HEK293 (cell line): Measurements from ENCODE around the gene SPINT2.

Experiments used
- AEBP2 ChIP-seq: fragments of 450-650 bp; formaldehyde crosslinking; IDR thresholded peaks from 2 replicates; pipeline ENCODE4 v1.5.1; 2016; ENCODE audit warnings: missing biosample characterization, missing genetic modification characterization, borderline replicate concordance
- EGR2 ChIP-seq: fragments of 450-650 bp; formaldehyde crosslinking; IDR thresholded peaks from 2 replicates; pipeline ENCODE4 v1.5.1; 2016; ENCODE audit warnings: low read depth, missing biosample characterization, missing genetic modification characterization
- KLF7 ChIP-seq: fragments of 450-650 bp; formaldehyde crosslinking; IDR thresholded peaks from 2 replicates; pipeline ENCODE4 v1.5.1; 2016; ENCODE audit warnings: missing biosample characterization, missing genetic modification characterization, borderline replicate concordance
- KLF9 ChIP-seq: fragments of 450-650 bp; formaldehyde crosslinking; IDR thresholded peaks from 2 replicates; pipeline ENCODE4 v1.5.1; 2016; ENCODE audit warnings: missing biosample characterization, missing genetic modification characterization, low read depth
- MZF1 ChIP-seq: fragments of 450-650 bp; formaldehyde crosslinking; IDR thresholded peaks from 2 replicates; pipeline ENCODE4 v1.5.1; 2017; ENCODE audit warnings: missing biosample characterization, missing genetic modification characterization, borderline replicate concordance
- PRDM4 ChIP-seq: fragments of 450-650 bp; formaldehyde crosslinking; IDR thresholded peaks from 2 replicates; pipeline ENCODE4 v1.5.1; 2017; ENCODE audit warnings: missing biosample characterization, missing genetic modification characterization
- SALL2 ChIP-seq: fragments of 450-650 bp; formaldehyde crosslinking; IDR thresholded peaks from 2 replicates; pipeline ENCODE4 v1.5.0; 2017; ENCODE audit warnings: missing biosample characterization, mild to moderate bottlenecking, missing genetic modification characterization, borderline replicate concordance
- TSHZ1 ChIP-seq: fragments of 450-650 bp; formaldehyde crosslinking; IDR thresholded peaks from 2 replicates; pipeline ENCODE4 v1.5.1; 2016; ENCODE audit warnings: missing biosample characterization, missing genetic modification characterization, borderline replicate concordance
- YY1 ChIP-seq: fragments of 450-650 bp; formaldehyde crosslinking; IDR thresholded peaks from 2 replicates; pipeline ENCODE4 v1.5.1; 2018; ENCODE audit warnings: missing biosample characterization, missing genetic modification characterization
- ZBTB8A ChIP-seq: fragments of 450-650 bp; formaldehyde crosslinking; IDR thresholded peaks from 2 replicates; pipeline ENCODE4 v1.5.1; 2016; ENCODE audit warnings: missing biosample characterization, missing genetic modification characterization
- ZFHX2 ChIP-seq: fragments of 450-650 bp; formaldehyde crosslinking; conservative IDR thresholded peaks from 2 replicates; pipeline ENCODE4 v1.5.1; 2016; ENCODE audit warnings: missing biosample characterization, missing genetic modification characterization
- ZNF112 ChIP-seq: fragments of 450-650 bp; formaldehyde crosslinking; IDR thresholded peaks from 2 replicates; pipeline ENCODE4 v1.5.0; 2017; ENCODE audit warnings: missing biosample characterization, missing genetic modification characterization
- ZNF214 ChIP-seq: fragments of 450-650 bp; formaldehyde crosslinking; IDR thresholded peaks from 2 replicates; pipeline ENCODE4 v1.5.1; 2017; ENCODE audit warnings: missing biosample characterization, mild to moderate bottlenecking, missing genetic modification characterization, borderline replicate concordance
- ZNF23 ChIP-seq: fragments of 450-650 bp; formaldehyde crosslinking; IDR thresholded peaks from 2 replicates; pipeline ENCODE4 v1.5.1; 2016; ENCODE audit warnings: missing biosample characterization, missing genetic modification characterization, borderline replicate concordance
- ZNF354C ChIP-seq: fragments of 450-650 bp; formaldehyde crosslinking; IDR thresholded peaks from 2 replicates; pipeline ENCODE4 v1.5.1; 2016; ENCODE audit warnings: missing biosample characterization, missing genetic modification characterization, low read depth, borderline replicate concordance
- ZNF366 ChIP-seq: fragments of 450-650 bp; formaldehyde crosslinking; conservative IDR thresholded peaks from 2 replicates; pipeline ENCODE4 v1.5.1; 2016; ENCODE audit warnings: missing biosample characterization, missing genetic modification characterization
- ZNF391 ChIP-seq: fragments of 450-650 bp; formaldehyde crosslinking; IDR thresholded peaks from 2 replicates; pipeline ENCODE4 v1.5.1; 2016; ENCODE audit warnings: low read depth, missing biosample characterization, missing genetic modification characterization, borderline replicate concordance
- ZNF426 ChIP-seq: fragments of 450-650 bp; formaldehyde crosslinking; IDR thresholded peaks from 2 replicates; pipeline ENCODE4 v1.5.1; 2017; ENCODE audit warnings: missing biosample characterization, missing genetic modification characterization, mild to moderate bottlenecking, inconsistent platforms, moderate library complexity
- ZNF529 ChIP-seq: fragments of 450-650 bp; formaldehyde crosslinking; IDR thresholded peaks from 2 replicates; pipeline ENCODE4 v1.5.1; 2017; ENCODE audit warnings: missing genetic modification characterization, missing biosample characterization; ENCODE audit not compliant: insufficient replicate concordance
- ZNF596 ChIP-seq: fragments of 450-650 bp; IDR thresholded peaks from 2 replicates; pipeline ENCODE4 v1.5.0; 2018; ENCODE audit warnings: missing biosample characterization, mild to moderate bottlenecking, missing genetic modification characterization, moderate library complexity
- ZNF624 ChIP-seq: fragments of 450-650 bp; formaldehyde crosslinking; IDR thresholded peaks from 2 replicates; pipeline ENCODE4 v1.5.1; 2017; ENCODE audit warnings: missing biosample characterization, missing genetic modification characterization
- ZNF658 ChIP-seq: fragments of 450-650 bp; formaldehyde crosslinking; IDR thresholded peaks from 2 replicates; pipeline ENCODE4; 2016; ENCODE audit warnings: missing biosample characterization, missing genetic modification characterization
- ZNF76 ChIP-seq: fragments of 450-650 bp; formaldehyde crosslinking; IDR thresholded peaks from 2 replicates; pipeline ENCODE4; 2016; ENCODE audit warnings: low read depth, missing biosample characterization, missing genetic modification characterization, borderline replicate concordance
- ZNF837 ChIP-seq: fragments of 450-650 bp; formaldehyde crosslinking; IDR thresholded peaks from 2 replicates; pipeline ENCODE4 v1.5.1; 2016; ENCODE audit warnings: missing biosample characterization, missing genetic modification characterization
- ZSCAN30 ChIP-seq: fragments of 450-650 bp; IDR thresholded peaks from 2 replicates; pipeline ENCODE4 v1.5.1; 2018; ENCODE audit warnings: missing biosample characterization, mild to moderate bottlenecking, missing genetic modification characterization, moderate library complexity
- TF ChIP-seq, protein P1 (sequence below): fragments of 450-650 bp; formaldehyde crosslinking; conservative IDR thresholded peaks from 2 replicates; pipeline ENCODE4 v1.5.1; 2016; ENCODE audit warnings: low read depth, missing biosample characterization, missing genetic modification characterization

SPINT2 gene

GRCh38 chr19:38263689-38264485 lies 486 bp upstream of the SPINT2 start (continued):
- TF ChIP-seq ZNF76 (tag by site-specific recombination) = peak; percentile 80
- TF ChIP-seq MZF1 (tag by site-specific recombination) = peak; percentile 59; the same call in 1 of the 2 replicates
- no peak for TF ChIP-seq TSHZ1 (tag by site-specific recombination)
- TF ChIP-seq KLF9 = no peak
- TF ChIP-seq KLF7 (tag by site-specific recombination) = 0 out of 2 replicates have a peak, but pooled peaks have one; percentile 41
- TF ChIP-seq SALL2 (tag by site-specific recombination) = no peak
- no peak for TF ChIP-seq ZNF624 (tag by site-specific recombination)
- TF ChIP-seq ZSCAN30 = peak; percentile 13; the same call in 1 of the 2 replicates
- no peak for TF ChIP-seq ZNF658
- TF ChIP-seq ZNF23 (tag by site-specific recombination) = peak; percentile 29; the same call in 1 of the 2 replicates
- TF ChIP-seq ZNF426 = no peak
- TF ChIP-seq EGR2 (tag by site-specific recombination) = peak; percentile 94
- TF ChIP-seq ZNF837 (tag by site-specific recombination) = no peak
- TF ChIP-seq ZNF391 (tag by site-specific recombination) = no peak
- peak; percentile 93 for TF ChIP-seq ZFHX2 (tag by site-specific recombination)
- TF ChIP-seq PRDM4 (tag by site-specific recombination) = 0 out of 2 replicates have a peak, but pooled peaks have one; percentile 8
- TF ChIP-seq ZNF366 (tag by site-specific recombination) = peak; percentile 56
- peak; percentile 58; the same call in 1 of the 2 replicates for TF ChIP-seq ZNF596 (tag by site-specific recombination)
- no peak for TF ChIP-seq ZNF112 (tag by site-specific recombination)
- no peak for TF ChIP-seq AEBP2 (tag by site-specific recombination)
- TF ChIP-seq, protein P1, sequence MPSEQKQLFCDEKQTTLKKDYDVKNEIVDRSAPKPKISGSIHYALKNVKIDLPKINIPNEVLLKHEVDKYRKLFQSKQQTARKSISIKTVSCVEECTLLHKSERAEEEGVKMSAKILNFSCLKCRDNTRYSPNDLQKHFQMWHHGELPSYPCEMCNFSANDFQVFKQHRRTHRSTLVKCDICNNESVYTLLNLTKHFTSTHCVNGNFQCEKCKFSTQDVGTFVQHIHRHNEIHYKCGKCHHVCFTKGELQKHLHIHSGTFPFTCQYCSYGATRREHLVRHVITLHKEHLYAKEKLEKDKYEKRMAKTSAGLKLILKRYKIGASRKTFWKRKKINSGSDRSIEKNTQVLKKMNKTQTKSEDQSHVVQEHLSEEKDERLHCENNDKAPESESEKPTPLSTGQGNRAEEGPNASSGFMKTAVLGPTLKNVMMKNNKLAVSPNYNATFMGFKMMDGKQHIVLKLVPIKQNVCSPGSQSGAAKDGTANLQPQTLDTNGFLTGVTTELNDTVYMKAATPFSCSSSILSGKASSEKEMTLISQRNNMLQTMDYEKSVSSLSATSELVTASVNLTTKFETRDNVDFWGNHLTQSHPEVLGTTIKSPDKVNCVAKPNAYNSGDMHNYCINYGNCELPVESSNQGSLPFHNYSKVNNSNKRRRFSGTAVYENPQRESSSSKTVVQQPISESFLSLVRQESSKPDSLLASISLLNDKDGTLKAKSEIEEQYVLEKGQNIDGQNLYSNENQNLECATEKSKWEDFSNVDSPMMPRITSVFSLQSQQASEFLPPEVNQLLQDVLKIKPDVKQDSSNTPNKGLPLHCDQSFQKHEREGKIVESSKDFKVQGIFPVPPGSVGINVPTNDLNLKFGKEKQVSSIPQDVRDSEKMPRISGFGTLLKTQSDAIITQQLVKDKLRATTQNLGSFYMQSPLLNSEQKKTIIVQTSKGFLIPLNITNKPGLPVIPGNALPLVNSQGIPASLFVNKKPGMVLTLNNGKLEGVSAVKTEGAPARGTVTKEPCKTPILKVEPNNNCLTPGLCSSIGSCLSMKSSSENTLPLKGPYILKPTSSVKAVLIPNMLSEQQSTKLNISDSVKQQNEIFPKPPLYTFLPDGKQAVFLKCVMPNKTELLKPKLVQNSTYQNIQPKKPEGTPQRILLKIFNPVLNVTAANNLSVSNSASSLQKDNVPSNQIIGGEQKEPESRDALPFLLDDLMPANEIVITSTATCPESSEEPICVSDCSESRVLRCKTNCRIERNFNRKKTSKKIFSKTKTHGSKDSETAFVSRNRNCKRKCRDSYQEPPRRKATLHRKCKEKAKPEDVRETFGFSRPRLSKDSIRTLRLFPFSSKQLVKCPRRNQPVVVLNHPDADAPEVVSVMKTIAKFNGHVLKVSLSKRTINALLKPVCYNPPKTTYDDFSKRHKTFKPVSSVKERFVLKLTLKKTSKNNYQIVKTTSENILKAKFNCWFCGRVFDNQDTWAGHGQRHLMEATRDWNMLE = 0 out of 2 replicates have a peak, but pooled peaks have one; percentile 37
- TF ChIP-seq ZNF354C (tag by site-specific recombination) = no peak
- TF ChIP-seq ZBTB8A (tag by site-specific recombination) = no peak
- no peak for TF ChIP-seq ZNF529 (tag by site-specific recombination)
- TF ChIP-seq YY1 (tag by site-specific recombination) = no peak
- no peak for TF ChIP-seq ZNF214 (tag by site-specific recombination)
